ENCODE results near the gene IL17RC.

DNA sequence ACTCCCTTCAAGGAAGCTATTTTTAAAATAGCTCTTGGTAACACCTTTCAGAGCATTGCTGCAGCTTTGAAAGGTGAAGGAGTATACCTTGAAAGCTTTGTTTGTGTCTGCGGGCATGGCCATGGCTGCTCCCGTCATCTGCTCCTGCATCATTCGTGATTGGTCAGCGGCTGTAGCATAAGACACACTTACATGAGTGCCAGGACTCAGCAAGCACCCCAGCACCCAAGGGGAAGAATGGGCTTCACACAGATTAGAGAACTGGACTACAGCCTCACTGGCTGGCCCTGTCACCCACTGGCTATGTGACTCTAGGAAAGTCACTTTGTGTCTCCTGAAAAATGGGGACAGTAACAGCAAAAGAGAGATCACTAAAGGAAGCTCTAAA, 52.7 kb downstream of the IL17RC start:
- no peak for TF ChIP-seq POLR2A (IDR thresholded peaks at IDR 0.05; ENCODE audit: borderline replicate concordance, extremely low read depth, insufficient read depth, insufficient read length)
- no peak for TF ChIP-seq FOSL1 (IDR thresholded peaks at IDR 0.05; ENCODE audit: low read depth)
- TF ChIP-seq, protein P1, sequence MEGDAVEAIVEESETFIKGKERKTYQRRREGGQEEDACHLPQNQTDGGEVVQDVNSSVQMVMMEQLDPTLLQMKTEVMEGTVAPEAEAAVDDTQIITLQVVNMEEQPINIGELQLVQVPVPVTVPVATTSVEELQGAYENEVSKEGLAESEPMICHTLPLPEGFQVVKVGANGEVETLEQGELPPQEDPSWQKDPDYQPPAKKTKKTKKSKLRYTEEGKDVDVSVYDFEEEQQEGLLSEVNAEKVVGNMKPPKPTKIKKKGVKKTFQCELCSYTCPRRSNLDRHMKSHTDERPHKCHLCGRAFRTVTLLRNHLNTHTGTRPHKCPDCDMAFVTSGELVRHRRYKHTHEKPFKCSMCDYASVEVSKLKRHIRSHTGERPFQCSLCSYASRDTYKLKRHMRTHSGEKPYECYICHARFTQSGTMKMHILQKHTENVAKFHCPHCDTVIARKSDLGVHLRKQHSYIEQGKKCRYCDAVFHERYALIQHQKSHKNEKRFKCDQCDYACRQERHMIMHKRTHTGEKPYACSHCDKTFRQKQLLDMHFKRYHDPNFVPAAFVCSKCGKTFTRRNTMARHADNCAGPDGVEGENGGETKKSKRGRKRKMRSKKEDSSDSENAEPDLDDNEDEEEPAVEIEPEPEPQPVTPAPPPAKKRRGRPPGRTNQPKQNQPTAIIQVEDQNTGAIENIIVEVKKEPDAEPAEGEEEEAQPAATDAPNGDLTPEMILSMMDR (IDR thresholded peaks at IDR 0.05 in 2 of 3, conservative IDR thresholded peaks at IDR 0.05 in 1 of 3; ENCODE audit: borderline replicate concordance in 1 of 3, insufficient read depth in 1 of 3, low read depth in 2 of 3, low read length in 2 of 3) = no peak
- TF ChIP-seq TCF7L2 (IDR thresholded peaks at IDR 0.05; ENCODE audit: borderline replicate concordance, extremely low read depth, insufficient read depth, insufficient read length) = no peak
- TF ChIP-seq, protein P2, sequence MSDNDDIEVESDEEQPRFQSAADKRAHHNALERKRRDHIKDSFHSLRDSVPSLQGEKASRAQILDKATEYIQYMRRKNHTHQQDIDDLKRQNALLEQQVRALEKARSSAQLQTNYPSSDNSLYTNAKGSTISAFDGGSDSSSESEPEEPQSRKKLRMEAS (IDR thresholded peaks at IDR 0.05) = no peak
- TF ChIP-seq RAD21 (IDR thresholded peaks at IDR 0.05; ENCODE audit: low read depth) = no peak
- no peak for TF ChIP-seq YY1 (IDR thresholded peaks at IDR 0.05; ENCODE audit: extremely low read depth, insufficient replicate concordance, low read depth, low read length)
- TF ChIP-seq EZH2 (IDR thresholded peaks at IDR 0.05) = no peak
- TF ChIP-seq, protein P3, sequence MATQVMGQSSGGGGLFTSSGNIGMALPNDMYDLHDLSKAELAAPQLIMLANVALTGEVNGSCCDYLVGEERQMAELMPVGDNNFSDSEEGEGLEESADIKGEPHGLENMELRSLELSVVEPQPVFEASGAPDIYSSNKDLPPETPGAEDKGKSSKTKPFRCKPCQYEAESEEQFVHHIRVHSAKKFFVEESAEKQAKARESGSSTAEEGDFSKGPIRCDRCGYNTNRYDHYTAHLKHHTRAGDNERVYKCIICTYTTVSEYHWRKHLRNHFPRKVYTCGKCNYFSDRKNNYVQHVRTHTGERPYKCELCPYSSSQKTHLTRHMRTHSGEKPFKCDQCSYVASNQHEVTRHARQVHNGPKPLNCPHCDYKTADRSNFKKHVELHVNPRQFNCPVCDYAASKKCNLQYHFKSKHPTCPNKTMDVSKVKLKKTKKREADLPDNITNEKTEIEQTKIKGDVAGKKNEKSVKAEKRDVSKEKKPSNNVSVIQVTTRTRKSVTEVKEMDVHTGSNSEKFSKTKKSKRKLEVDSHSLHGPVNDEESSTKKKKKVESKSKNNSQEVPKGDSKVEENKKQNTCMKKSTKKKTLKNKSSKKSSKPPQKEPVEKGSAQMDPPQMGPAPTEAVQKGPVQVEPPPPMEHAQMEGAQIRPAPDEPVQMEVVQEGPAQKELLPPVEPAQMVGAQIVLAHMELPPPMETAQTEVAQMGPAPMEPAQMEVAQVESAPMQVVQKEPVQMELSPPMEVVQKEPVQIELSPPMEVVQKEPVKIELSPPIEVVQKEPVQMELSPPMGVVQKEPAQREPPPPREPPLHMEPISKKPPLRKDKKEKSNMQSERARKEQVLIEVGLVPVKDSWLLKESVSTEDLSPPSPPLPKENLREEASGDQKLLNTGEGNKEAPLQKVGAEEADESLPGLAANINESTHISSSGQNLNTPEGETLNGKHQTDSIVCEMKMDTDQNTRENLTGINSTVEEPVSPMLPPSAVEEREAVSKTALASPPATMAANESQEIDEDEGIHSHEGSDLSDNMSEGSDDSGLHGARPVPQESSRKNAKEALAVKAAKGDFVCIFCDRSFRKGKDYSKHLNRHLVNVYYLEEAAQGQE (IDR thresholded peaks at IDR 0.05; ENCODE audit: low read depth) = no peak
- TF ChIP-seq POLR2AphosphoS5 (IDR thresholded peaks at IDR 0.05; ENCODE audit: low read depth, low read length) = no peak
